Astrocyte (in vitro differentiated cells and primary cell): ENCODE measurements around the gene PITPNM3. TPM values are rescaled to one million over a fixed set of nuclear protein-coding genes. Genes with fewer than 3 reads are reported as not detected.

Experiments used
- DNase-seq: peaks from one replicate; pipeline ENCODE4 v3.0.0-alpha.2; 2010; ENCODE audit warnings: low read depth
- FAIRE-seq: peaks from 2 replicates; lab custom pipeline; 2011; peaks lifted over from hg19 to GRCh38; lab: Jason Lieb, UNC
- H2AFZ ChIP-seq: 2 replicates; pipeline ENCODE4 v1.6.0; 2012; ENCODE audit warnings: low read depth, low read length, inconsistent platforms
- H3K27ac ChIP-seq: 2 replicates; pipeline ENCODE4 v1.5.1; 2011; ENCODE audit warnings: low read depth, low read length, inconsistent platforms
- H3K27me3 ChIP-seq: 2 replicates; pipeline ENCODE4 v1.6.0; 2011; ENCODE audit warnings: low read length, inconsistent platforms; ENCODE audit not compliant: insufficient read depth
- H3K36me3 ChIP-seq: 2 replicates; pipeline ENCODE4 v1.5.1; 2011; ENCODE audit warnings: low read length, inconsistent platforms; ENCODE audit not compliant: insufficient read depth
- H3K4me1 ChIP-seq: 2 replicates; pipeline ENCODE4 v1.5.1; 2011; ENCODE audit warnings: low read length, inconsistent platforms; ENCODE audit not compliant: insufficient read depth
- H3K4me2 ChIP-seq: 2 replicates; pipeline ENCODE4 v1.6.0; 2012; ENCODE audit warnings: low read length, inconsistent platforms
- H3K4me3 ChIP-seq: 2 replicates; pipeline ENCODE4 v1.5.1; 2011; ENCODE audit warnings: low read depth, mild to moderate bottlenecking, low read length, inconsistent platforms; ENCODE audit not compliant: insufficient read depth
- H3K79me2 ChIP-seq: 2 replicates; pipeline ENCODE4 v1.6.0; 2012; ENCODE audit warnings: mild to moderate bottlenecking, low read length, inconsistent platforms; ENCODE audit not compliant: insufficient read depth
- H3K9ac ChIP-seq: 2 replicates; pipeline ENCODE4 v1.6.0; 2012; ENCODE audit warnings: mild to moderate bottlenecking, low read length, inconsistent platforms
- H3K9me3 ChIP-seq: 2 replicates; pipeline ENCODE4 v1.5.1; 2012; ENCODE audit warnings: low read depth, mild to moderate bottlenecking, low read length, inconsistent platforms; ENCODE audit not compliant: insufficient read depth
- H4K20me1 ChIP-seq: 2 replicates; pipeline ENCODE4 v1.6.0; 2012; ENCODE audit warnings: low read length, inconsistent platforms; ENCODE audit not compliant: insufficient read depth
- H3K27ac Mint-ChIP-seq: one replicate; pipeline ENCODE4 v1.8.0; 2021; ENCODE audit warnings: mild to moderate bottlenecking, mixed read lengths; ENCODE audit not compliant: unreplicated experiment
- H3K27me3 Mint-ChIP-seq: one replicate; pipeline ENCODE4 v1.8.0; 2021; ENCODE audit warnings: low read depth, mixed read lengths; ENCODE audit not compliant: unreplicated experiment
- H3K36me3 Mint-ChIP-seq: one replicate; pipeline ENCODE4 v1.8.0; 2021; ENCODE audit warnings: low read depth, mixed read lengths; ENCODE audit not compliant: unreplicated experiment
- H3K4me1 Mint-ChIP-seq: one replicate; pipeline ENCODE4 v1.8.0; 2021; ENCODE audit warnings: low read depth, mixed read lengths; ENCODE audit not compliant: unreplicated experiment
- H3K4me3 Mint-ChIP-seq: one replicate; pipeline ENCODE4 v1.8.0; 2021; ENCODE audit warnings: mild to moderate bottlenecking, moderate library complexity, mixed read lengths; ENCODE audit not compliant: unreplicated experiment
- H3K9me3 Mint-ChIP-seq: one replicate; pipeline ENCODE4 v1.8.0; 2021; ENCODE audit warnings: mild to moderate bottlenecking, mixed read lengths; ENCODE audit not compliant: unreplicated experiment
- EZH2 ChIP-seq: IDR thresholded peaks from 2 replicates; pipeline ENCODE4 v1.6.1; 2012; ENCODE audit warnings: mild to moderate bottlenecking, low read length, inconsistent platforms; ENCODE audit not compliant: insufficient read depth
- total RNA-seq: library from RNA; stranded (reverse); gene quantifications from 2 replicates; pipeline ENCODE4 v1.2.1, GENCODE V29; 2021
- TF ChIP-seq, protein P1 (sequence below): IDR thresholded peaks from 2 replicates; pipeline ENCODE4 v1.5.1; 2011; ENCODE audit warnings: low read depth, mild to moderate bottlenecking, inconsistent platforms, low read length, moderate library complexity; ENCODE audit not compliant: insufficient read depth

Gene PITPNM3
- total RNA-seq, 1 donor from 2014 or later = 1.3 TPM

DNA sequence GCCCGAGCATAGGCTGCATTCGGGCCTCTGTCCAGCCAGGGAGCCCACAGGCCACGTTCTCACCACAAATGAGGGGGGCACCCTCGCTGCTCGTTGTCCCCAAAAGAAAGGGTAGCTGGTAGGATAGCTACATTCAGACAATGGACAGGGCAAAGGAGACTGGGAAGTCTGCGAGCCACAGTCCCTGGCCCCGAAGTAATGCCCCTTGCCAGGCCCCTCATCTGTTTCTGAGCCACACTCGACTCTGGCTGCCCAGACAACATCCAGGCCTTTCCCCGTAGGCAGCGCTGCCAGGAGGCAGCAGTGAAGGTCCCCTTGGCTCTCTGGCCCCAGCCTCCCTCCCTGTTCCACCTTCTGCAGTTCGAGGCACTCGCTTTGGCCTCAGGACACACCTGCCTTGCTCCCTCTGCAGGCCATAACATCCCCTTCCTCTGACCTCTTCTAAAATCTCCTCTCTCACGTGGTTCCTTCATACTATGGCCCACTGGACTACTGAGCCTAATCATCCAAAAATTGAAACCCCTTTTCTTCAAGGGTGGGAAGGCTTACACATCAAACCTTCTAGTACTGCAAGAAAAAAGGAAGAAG, 133.6 kb downstream of the PITPNM3 start:
- no peak overlapping the region for H3K27ac Mint-ChIP-seq
- no peaks in the 10 kb centered on the region for H3K9me3 Mint-ChIP-seq
- H3K4me3 Mint-ChIP-seq = peak overlapping the region; percentile 36
- Histone ChIP-seq H3K4me3 (no peak overlapping the region), H3K79me2 (no peaks in the 10 kb centered on the region), H3K4me2 (no peak overlapping the region), H3K9ac (no peak overlapping the region), H3K36me3 (no peaks in the 10 kb centered on the region), H2AFZ (no peak overlapping the region), H3K9me3 (no peaks in the 10 kb centered on the region), H4K20me1 (no peaks in the 10 kb centered on the region), H3K27me3 (no peaks in the 10 kb centered on the region), H3K27ac (no peak overlapping the region), H3K4me1 (no peaks in the 10 kb centered on the region)
- FAIRE-seq (no peak), DNase-seq (no peak)
- peaks cover 4% of the 10 kb centered on the region for H3K4me1 Mint-ChIP-seq
- H3K27me3 Mint-ChIP-seq = peaks cover 38% of the 10 kb centered on the region
- TF ChIP-seq EZH2 = no peak
- TF ChIP-seq, protein P1, sequence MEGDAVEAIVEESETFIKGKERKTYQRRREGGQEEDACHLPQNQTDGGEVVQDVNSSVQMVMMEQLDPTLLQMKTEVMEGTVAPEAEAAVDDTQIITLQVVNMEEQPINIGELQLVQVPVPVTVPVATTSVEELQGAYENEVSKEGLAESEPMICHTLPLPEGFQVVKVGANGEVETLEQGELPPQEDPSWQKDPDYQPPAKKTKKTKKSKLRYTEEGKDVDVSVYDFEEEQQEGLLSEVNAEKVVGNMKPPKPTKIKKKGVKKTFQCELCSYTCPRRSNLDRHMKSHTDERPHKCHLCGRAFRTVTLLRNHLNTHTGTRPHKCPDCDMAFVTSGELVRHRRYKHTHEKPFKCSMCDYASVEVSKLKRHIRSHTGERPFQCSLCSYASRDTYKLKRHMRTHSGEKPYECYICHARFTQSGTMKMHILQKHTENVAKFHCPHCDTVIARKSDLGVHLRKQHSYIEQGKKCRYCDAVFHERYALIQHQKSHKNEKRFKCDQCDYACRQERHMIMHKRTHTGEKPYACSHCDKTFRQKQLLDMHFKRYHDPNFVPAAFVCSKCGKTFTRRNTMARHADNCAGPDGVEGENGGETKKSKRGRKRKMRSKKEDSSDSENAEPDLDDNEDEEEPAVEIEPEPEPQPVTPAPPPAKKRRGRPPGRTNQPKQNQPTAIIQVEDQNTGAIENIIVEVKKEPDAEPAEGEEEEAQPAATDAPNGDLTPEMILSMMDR = no peak
- no peaks in the 10 kb centered on the region for H3K36me3 Mint-ChIP-seq

DNA sequence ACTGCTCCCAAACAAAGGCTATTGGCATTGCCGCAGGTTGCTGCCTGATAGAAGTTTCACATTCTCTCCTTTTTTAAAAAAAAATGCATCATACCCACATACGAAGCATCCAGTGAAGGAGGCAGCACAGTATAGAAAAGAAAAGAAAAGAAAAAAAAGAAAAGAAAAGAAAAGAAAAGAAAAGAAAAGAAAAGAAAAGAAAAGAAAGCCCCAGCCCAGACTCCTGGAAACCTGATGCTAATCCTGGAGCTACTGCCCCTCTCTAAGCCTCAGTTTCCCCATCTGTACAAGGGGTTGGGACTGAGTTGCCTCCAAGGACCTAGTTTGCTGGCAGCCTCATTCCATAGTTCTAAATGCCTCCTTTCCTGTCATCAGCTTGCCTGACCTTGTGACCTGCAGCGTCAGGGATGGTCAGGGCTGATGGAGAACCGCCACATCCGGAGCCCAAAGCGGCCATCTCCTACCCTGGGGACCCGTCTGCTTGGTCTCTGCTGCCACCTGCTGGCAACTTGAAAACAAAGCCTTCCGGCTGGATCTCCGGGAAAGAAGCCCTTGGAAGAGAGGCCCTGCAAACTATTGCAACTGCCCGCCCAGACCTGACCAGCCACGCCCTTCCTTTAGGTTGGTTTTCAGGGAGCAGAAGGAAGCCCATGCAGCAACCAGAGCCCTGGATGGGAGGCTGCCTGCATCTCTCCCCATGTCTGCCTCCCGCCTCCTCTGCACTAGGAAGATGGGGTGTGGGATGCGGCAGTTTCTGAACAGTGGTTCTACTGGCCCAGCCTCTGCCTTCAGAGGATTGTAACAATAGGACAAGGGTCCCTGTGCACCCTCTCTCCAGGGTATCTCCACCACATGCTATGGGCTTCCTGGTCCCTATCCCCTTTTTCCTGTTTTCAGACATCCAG, 134.4 kb downstream of the PITPNM3 start:
- H3K27me3 Mint-ChIP-seq = peaks cover 46% of the 10 kb centered on the region
- H3K27ac Mint-ChIP-seq = no peak overlapping the region
- TF ChIP-seq EZH2 = no peak
- TF ChIP-seq, protein P1 = peak; percentile 70
- H2AFZ ChIP-seq = no peak overlapping the region
- H3K36me3 ChIP-seq = no peaks in the 10 kb centered on the region
- no peak overlapping the region for H3K27ac ChIP-seq
- H3K4me3 ChIP-seq = no peak overlapping the region
- no peaks in the 10 kb centered on the region for H3K9me3 ChIP-seq
- no peak overlapping the region for H3K4me2 ChIP-seq
- DNase-seq (peak; percentile 18), FAIRE-seq (no peak)
- H3K36me3 Mint-ChIP-seq = no peaks in the 10 kb centered on the region
- H3K9me3 Mint-ChIP-seq = no peaks in the 10 kb centered on the region
- H3K79me2 ChIP-seq = no peaks in the 10 kb centered on the region
- H3K4me1 Mint-ChIP-seq = no peaks in the 10 kb centered on the region
- no peaks in the 10 kb centered on the region for H3K27me3 ChIP-seq
- no peak overlapping the region for H3K4me3 Mint-ChIP-seq
- no peaks in the 10 kb centered on the region for H4K20me1 ChIP-seq
- H3K9ac ChIP-seq = no peak overlapping the region
- H3K4me1 ChIP-seq = no peaks in the 10 kb centered on the region
